ENCODE results near the gene ARHGAP26. TPM values are rescaled to one million over a fixed set of nuclear protein-coding genes. Genes with fewer than 3 reads are reported as not detected.

Gene ARHGAP26
- total and polyA plus RNA-seq, 4 donors, result 1.8 to 16.7 (median 4.1) TPM

DNA sequence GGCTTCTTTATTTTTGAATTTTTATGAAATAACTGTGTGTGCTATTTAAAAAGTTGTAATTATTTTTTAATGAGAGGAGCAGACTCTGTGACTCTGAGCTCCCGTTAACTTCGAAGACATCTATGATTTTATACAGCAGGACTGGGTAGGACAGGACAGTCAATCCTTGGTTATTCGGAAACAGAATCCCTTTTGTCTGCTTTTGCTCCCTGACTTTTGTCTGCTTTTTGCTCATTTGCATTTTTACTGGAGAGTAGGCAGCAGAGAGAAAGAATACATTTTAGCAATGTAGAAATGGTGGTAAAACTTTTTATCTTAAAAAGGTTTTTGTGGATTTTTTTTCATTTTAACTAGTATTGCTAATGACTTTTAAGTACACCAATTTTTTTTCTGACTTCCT, 303.6 kb downstream of the ARHGAP26 start:
- TF ChIP-seq, protein P1, sequence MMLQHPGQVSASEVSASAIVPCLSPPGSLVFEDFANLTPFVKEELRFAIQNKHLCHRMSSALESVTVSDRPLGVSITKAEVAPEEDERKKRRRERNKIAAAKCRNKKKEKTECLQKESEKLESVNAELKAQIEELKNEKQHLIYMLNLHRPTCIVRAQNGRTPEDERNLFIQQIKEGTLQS (IDR thresholded peaks at IDR 0.05), result no peak
- no peak for TF ChIP-seq RXRA (IDR thresholded peaks at IDR 0.05)
- no peak for TF ChIP-seq TAF1 (conservative IDR thresholded peaks at IDR 0.05)
- TF ChIP-seq, protein P2, sequence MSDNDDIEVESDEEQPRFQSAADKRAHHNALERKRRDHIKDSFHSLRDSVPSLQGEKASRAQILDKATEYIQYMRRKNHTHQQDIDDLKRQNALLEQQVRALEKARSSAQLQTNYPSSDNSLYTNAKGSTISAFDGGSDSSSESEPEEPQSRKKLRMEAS (IDR thresholded peaks at IDR 0.05), result no peak
- TF ChIP-seq, protein P3, sequence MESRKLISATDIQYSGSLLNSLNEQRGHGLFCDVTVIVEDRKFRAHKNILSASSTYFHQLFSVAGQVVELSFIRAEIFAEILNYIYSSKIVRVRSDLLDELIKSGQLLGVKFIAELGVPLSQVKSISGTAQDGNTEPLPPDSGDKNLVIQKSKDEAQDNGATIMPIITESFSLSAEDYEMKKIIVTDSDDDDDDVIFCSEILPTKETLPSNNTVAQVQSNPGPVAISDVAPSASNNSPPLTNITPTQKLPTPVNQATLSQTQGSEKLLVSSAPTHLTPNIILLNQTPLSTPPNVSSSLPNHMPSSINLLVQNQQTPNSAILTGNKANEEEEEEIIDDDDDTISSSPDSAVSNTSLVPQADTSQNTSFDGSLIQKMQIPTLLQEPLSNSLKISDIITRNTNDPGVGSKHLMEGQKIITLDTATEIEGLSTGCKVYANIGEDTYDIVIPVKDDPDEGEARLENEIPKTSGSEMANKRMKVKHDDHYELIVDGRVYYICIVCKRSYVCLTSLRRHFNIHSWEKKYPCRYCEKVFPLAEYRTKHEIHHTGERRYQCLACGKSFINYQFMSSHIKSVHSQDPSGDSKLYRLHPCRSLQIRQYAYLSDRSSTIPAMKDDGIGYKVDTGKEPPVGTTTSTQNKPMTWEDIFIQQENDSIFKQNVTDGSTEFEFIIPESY (IDR thresholded peaks at IDR 0.05), result no peak
- TF ChIP-seq FOXA1 (IDR thresholded peaks at IDR 0.05), result no peak
- no peak for TF ChIP-seq YY1 (IDR thresholded peaks at IDR 0.05)
- TF ChIP-seq HNF4A (conservative IDR thresholded peaks at IDR 0.05), result no peak
- TF ChIP-seq EGR1 (IDR thresholded peaks at IDR 0.05; ENCODE audit: low read depth in 2 of 2), result no peak
- TF ChIP-seq SP1 (IDR thresholded peaks at IDR 0.05), result no peak
- no peak for TF ChIP-seq FOXA2 (IDR thresholded peaks at IDR 0.05)
- Histone ChIP-seq H3K4me3 (ENCODE audit: low read depth in 1 of 3, low read length in 3 of 3) (no peak overlapping the region), H3K4me1 (ENCODE audit: control insufficient read depth in 4 of 4, insufficient read depth in 4 of 4, low read length in 3 of 4) (no peaks in the 10 kb centered on the region), H3K9me3 (ENCODE audit: control insufficient read depth in 4 of 4, low read length in 3 of 4) (no peaks in the 10 kb centered on the region), H3K9ac (ENCODE audit: low read depth in 1 of 2, low read length in 2 of 2) (no peak overlapping the region), H3K27me3 (ENCODE audit: control insufficient read depth in 4 of 4, insufficient read depth in 4 of 4, low read length in 3 of 4) (no peaks in the 10 kb centered on the region), H3K36me3 (ENCODE audit: control insufficient read depth in 4 of 4, insufficient read depth in 3 of 4, low read depth in 1 of 4, low read length in 3 of 4) (peaks cover 0 to 6% (median 0%) of the 10 kb centered on the region in 4 donors), H3K27ac (ENCODE audit: low read depth in 1 of 2, low read length in 2 of 2) (no peak overlapping the region)
- no peak for DNase-seq (ENCODE audit: low spot score)
- WGBS, result 97% methylated on average over 3 of the region's 3 CpGs

DNA sequence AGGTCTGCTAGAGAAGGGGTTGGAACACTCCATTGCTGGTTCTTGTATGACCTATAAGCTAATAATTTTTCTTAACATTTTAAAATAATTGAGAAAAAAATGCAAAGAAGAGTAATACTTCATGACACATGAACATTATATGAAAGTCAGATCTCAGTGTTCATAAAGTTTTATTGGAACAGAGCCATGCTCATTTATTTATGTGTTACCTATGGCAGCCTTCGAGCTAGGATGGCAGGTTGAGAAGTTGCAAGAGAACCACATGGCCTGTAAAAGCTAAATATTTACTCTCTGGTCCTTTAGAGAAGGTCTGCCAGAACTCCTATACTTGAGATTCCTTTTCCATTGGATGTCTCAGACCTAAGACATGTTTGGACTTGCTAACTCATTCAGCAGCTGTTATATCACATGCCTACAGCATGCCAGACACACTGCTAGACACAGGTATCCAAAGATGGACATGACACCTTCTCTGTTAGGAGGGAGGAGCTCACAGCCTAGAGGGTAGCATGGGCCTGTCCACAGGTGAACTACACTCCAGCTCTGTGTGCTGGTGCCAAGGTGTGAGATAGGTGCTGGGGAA, 304.3 kb downstream of the ARHGAP26 start:
- 92% methylated on average over 1 of the region's 1 CpG for WGBS
- peaks cover 0 to under 1% (median 0%) of the 10 kb centered on the region in 4 donors for H3K36me3 ChIP-seq (ENCODE audit: control insufficient read depth in 4 of 4, insufficient read depth in 3 of 4, low read depth in 1 of 4, low read length in 3 of 4)
- H3K9me3 ChIP-seq (ENCODE audit: control insufficient read depth in 4 of 4, low read length in 3 of 4), result no peaks in the 10 kb centered on the region
- TF ChIP-seq EGR1 (IDR thresholded peaks at IDR 0.05; ENCODE audit: low read depth in 2 of 2), result no peak
- DNase-seq (ENCODE audit: low spot score), result no peak
- no peak overlapping the region for H3K9ac ChIP-seq (ENCODE audit: low read depth in 1 of 2, low read length in 2 of 2)
- no peaks in the 10 kb centered on the region for H3K4me1 ChIP-seq (ENCODE audit: control insufficient read depth in 4 of 4, insufficient read depth in 4 of 4, low read length in 3 of 4)
- no peak overlapping the region for H3K27ac ChIP-seq (ENCODE audit: low read depth in 1 of 2, low read length in 2 of 2)
- no peaks in the 10 kb centered on the region for H3K27me3 ChIP-seq (ENCODE audit: control insufficient read depth in 4 of 4, insufficient read depth in 4 of 4, low read length in 3 of 4)
- no peak overlapping the region for H3K4me3 ChIP-seq (ENCODE audit: low read depth in 1 of 3, low read length in 3 of 3)

DNA sequence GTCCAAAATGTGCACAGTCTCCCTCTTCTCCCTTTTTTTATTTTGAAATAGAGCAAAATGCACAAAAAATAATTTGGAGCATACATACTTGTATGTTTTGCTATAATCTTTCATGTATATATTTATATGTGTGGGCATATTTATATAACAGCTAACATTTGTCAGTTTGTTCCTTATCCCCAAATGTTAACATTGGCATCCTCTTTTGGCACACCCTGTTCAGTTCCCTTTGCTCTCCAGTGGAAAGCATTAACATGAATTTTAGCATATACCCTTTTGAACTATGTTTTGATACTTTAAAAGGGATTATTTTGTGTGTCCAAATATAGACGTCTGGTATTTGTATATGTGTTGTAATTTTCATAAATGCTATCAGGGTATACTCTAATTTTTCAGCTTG, 306.2 kb downstream of the ARHGAP26 start:
- no peak overlapping the region for H3K27ac ChIP-seq (ENCODE audit: low read depth in 1 of 2, low read length in 2 of 2)
- H3K9me3 ChIP-seq (ENCODE audit: control insufficient read depth in 4 of 4, low read length in 3 of 4), result no peaks in the 10 kb centered on the region
- H3K27me3 ChIP-seq (ENCODE audit: control insufficient read depth in 4 of 4, insufficient read depth in 4 of 4, low read length in 3 of 4), result no peaks in the 10 kb centered on the region
- DNase-seq (ENCODE audit: low spot score), result no peak
- no peak overlapping the region for H3K9ac ChIP-seq (ENCODE audit: low read depth in 1 of 2, low read length in 2 of 2)
- H3K36me3 ChIP-seq (ENCODE audit: control insufficient read depth in 4 of 4, insufficient read depth in 3 of 4, low read depth in 1 of 4, low read length in 3 of 4), result no peaks in the 10 kb centered on the region
- no peak for TF ChIP-seq FOXA2 (IDR thresholded peaks at IDR 0.05)
- TF ChIP-seq, protein P4, sequence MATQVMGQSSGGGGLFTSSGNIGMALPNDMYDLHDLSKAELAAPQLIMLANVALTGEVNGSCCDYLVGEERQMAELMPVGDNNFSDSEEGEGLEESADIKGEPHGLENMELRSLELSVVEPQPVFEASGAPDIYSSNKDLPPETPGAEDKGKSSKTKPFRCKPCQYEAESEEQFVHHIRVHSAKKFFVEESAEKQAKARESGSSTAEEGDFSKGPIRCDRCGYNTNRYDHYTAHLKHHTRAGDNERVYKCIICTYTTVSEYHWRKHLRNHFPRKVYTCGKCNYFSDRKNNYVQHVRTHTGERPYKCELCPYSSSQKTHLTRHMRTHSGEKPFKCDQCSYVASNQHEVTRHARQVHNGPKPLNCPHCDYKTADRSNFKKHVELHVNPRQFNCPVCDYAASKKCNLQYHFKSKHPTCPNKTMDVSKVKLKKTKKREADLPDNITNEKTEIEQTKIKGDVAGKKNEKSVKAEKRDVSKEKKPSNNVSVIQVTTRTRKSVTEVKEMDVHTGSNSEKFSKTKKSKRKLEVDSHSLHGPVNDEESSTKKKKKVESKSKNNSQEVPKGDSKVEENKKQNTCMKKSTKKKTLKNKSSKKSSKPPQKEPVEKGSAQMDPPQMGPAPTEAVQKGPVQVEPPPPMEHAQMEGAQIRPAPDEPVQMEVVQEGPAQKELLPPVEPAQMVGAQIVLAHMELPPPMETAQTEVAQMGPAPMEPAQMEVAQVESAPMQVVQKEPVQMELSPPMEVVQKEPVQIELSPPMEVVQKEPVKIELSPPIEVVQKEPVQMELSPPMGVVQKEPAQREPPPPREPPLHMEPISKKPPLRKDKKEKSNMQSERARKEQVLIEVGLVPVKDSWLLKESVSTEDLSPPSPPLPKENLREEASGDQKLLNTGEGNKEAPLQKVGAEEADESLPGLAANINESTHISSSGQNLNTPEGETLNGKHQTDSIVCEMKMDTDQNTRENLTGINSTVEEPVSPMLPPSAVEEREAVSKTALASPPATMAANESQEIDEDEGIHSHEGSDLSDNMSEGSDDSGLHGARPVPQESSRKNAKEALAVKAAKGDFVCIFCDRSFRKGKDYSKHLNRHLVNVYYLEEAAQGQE (IDR thresholded peaks at IDR 0.05), result no peak
- H3K4me1 ChIP-seq (ENCODE audit: control insufficient read depth in 4 of 4, insufficient read depth in 4 of 4, low read length in 3 of 4), result no peaks in the 10 kb centered on the region
- 54% methylated on average over 1 of the region's 1 CpG for WGBS
- H3K4me3 ChIP-seq (ENCODE audit: low read depth in 1 of 3, low read length in 3 of 3), result no peak overlapping the region

Data from liver (tissue), 9 donors.